Mesendoderm (in vitro differentiated cells): Measurements from ENCODE around the gene FAM78B.

Source experiments
- DNase-seq: peaks from one replicate; pipeline ENCODE4 v3.0.0; 2013
- H2AK5ac ChIP-seq: 2 replicates; pipeline ENCODE4 v1.6.1; 2013; ENCODE audit warnings: low read length, inconsistent platforms
- H2BK120ac ChIP-seq: 2 replicates; pipeline ENCODE4 v1.6.1; 2013; ENCODE audit warnings: low read depth, mild to moderate bottlenecking, low read length, moderate library complexity, mixed read lengths
- H2BK15ac ChIP-seq: replicated peaks from 2 replicates; pipeline ENCODE4 v1.6.1; 2013; ENCODE audit warnings: low read depth, mild to moderate bottlenecking, moderate library complexity
- H2BK5ac ChIP-seq: 2 replicates; pipeline ENCODE4 v1.6.1; 2013; ENCODE audit warnings: low read length, inconsistent platforms
- H3K18ac ChIP-seq: 2 replicates; pipeline ENCODE4 v1.6.1; 2013; ENCODE audit warnings: mild to moderate bottlenecking, low read length, mixed read lengths
- H3K23ac ChIP-seq: one replicate; pipeline ENCODE4 v1.6.1; 2013; ENCODE audit warnings: low read length
- H3K27ac ChIP-seq: 2 replicates; pipeline ENCODE4 v1.5.1; 2013; ENCODE audit warnings: low read depth, mild to moderate bottlenecking, inconsistent platforms, low read length, moderate library complexity
- H3K27me3 ChIP-seq: 2 replicates; pipeline ENCODE4 v1.6.1; 2013; ENCODE audit warnings: low read length, control low read depth, mild to moderate bottlenecking, inconsistent platforms; ENCODE audit not compliant: insufficient read depth, poor library complexity
- H3K36me3 ChIP-seq: 2 replicates; pipeline ENCODE4 v1.6.1; 2013; ENCODE audit warnings: low read length, inconsistent platforms; ENCODE audit not compliant: control insufficient read depth, insufficient read depth
- H3K4ac ChIP-seq: one replicate; pipeline ENCODE4 v1.6.1; 2013; ENCODE audit warnings: low read depth, mild to moderate bottlenecking, low read length, moderate library complexity
- H3K4me1 ChIP-seq: 2 replicates; pipeline ENCODE4 v1.6.1; 2013; ENCODE audit warnings: low read depth, low read length, inconsistent platforms; ENCODE audit not compliant: control insufficient read depth
- H3K4me2 ChIP-seq: 2 replicates; pipeline ENCODE4 v1.6.1; 2013; ENCODE audit warnings: low read length
- H3K4me3 ChIP-seq: 2 replicates; pipeline ENCODE4 v1.5.1; 2013; ENCODE audit warnings: mild to moderate bottlenecking, low read length
- H3K56ac ChIP-seq: one replicate; pipeline ENCODE4 v1.6.1; 2013; ENCODE audit warnings: low read length
- H3K79me1 ChIP-seq: 2 replicates; pipeline ENCODE4 v1.6.1; 2013; ENCODE audit warnings: low read length, inconsistent platforms
- H3K79me2 ChIP-seq: 2 replicates; pipeline ENCODE4 v1.6.1; 2013; ENCODE audit warnings: mild to moderate bottlenecking, low read length; ENCODE audit not compliant: control insufficient read depth, insufficient read depth
- H3K9ac ChIP-seq: 2 replicates; pipeline ENCODE4 v1.6.1; 2013; ENCODE audit warnings: low read length, inconsistent platforms
- H4K5ac ChIP-seq: one replicate; pipeline ENCODE4 v1.6.1; 2013; ENCODE audit warnings: low read length
- H4K8ac ChIP-seq: one replicate; pipeline ENCODE4 v1.6.1; 2013; ENCODE audit warnings: low read depth, mild to moderate bottlenecking, control low read depth, low read length, moderate library complexity
- WGBS: extraction: QIAGEN DNeasy Blood & Tissue Kit; methylation state at CpG from one replicate; pipeline ENCODE4 v1.1.7; 2013; ENCODE audit warnings: low lambda C conversion rate, missing lambda C conversion rate; ENCODE audit not compliant: insufficient coverage; ENCODE audit errors: extremely low coverage; 5-methylcytosine and 5-hydroxymethylcytosine counted together

The FAM78B gene

DNA sequence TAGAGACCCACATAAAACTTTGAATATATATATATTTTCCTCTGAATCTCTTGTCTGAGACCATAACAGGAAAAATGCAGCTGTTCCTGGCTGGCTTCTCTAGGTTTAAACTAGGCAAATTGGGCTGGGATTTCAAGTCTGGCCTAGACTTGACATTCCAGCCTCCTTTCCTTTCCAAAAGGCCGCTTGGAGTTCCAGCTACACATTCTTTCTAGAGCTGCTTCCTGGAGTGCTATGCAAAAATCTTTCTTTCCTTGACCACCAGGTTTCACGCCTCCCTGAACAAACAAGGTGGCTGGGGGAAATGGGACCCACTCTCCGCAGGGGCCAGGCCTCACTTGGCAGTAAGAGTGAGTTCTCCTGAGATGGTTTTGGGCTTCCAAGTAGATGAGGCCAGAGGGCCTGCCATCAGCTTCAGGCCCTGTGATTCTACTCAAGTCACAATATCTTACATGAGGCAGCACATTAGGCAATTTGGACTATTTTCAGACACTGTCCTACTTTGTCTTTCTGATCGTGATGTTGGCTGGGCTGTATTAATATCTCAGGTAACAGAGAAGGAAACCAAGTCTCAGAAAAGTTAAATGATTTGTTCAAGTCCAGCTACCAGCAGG is 102.4 kb downstream of the FAM78B start:
- H3K9ac ChIP-seq, result no peak overlapping the region
- H2BK15ac ChIP-seq, result no peak overlapping the region
- H3K4me2 ChIP-seq, result no peak overlapping the region
- H3K4ac ChIP-seq, result no peak overlapping the region
- H3K79me1 ChIP-seq, result no peaks in the 10 kb centered on the region
- peak; percentile 37 for DNase-seq
- H3K27ac ChIP-seq, result no peak overlapping the region
- no peaks in the 10 kb centered on the region for H3K36me3 ChIP-seq
- H3K4me1 ChIP-seq, result no peaks in the 10 kb centered on the region
- no peak overlapping the region for H2BK120ac ChIP-seq
- WGBS, result no CpG with 5 or more reads among the region's 4 CpGs
- no peak overlapping the region for H2AK5ac ChIP-seq
- no peak overlapping the region for H4K5ac ChIP-seq
- no peak overlapping the region for H3K23ac ChIP-seq
- no peaks in the 10 kb centered on the region for H3K27me3 ChIP-seq
- H3K18ac ChIP-seq, result no peak overlapping the region
- H4K8ac ChIP-seq, result no peak overlapping the region
- H2BK5ac ChIP-seq, result no peak overlapping the region
- H3K4me3 ChIP-seq, result no peak overlapping the region
- no peaks in the 10 kb centered on the region for H3K79me2 ChIP-seq
- no peak overlapping the region for H3K56ac ChIP-seq

DNA sequence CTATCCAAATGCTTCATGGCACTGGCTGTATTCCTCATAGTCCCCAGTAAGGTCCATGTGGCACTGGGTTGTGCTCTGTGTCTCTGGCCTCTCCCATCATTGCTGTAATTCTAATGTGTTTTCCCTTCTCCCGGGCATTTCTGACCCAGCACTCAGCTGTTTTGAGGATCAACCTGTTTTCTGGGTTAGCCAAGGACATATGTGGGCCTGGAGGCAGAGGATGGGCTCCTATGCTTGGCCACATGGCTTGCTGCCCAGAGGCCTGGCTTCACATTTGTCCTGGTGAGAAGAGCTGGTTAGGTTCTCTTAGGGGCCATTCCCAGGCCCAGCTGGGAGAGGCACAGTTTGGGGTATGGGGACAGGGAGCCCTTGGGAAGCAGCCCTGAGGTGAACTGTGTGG is 103.1 kb downstream of the FAM78B start:
- no peak overlapping the region for H3K56ac ChIP-seq
- no peak overlapping the region for H3K9ac ChIP-seq
- H4K8ac ChIP-seq, result no peak overlapping the region
- no peak overlapping the region for H3K4me3 ChIP-seq
- no peak overlapping the region for H2BK15ac ChIP-seq
- no CpG with 5 or more reads among the region's 1 CpG for WGBS
- no peaks in the 10 kb centered on the region for H3K4me1 ChIP-seq
- no peak overlapping the region for H2BK120ac ChIP-seq
- no peak overlapping the region for H2BK5ac ChIP-seq
- H3K79me1 ChIP-seq, result no peaks in the 10 kb centered on the region
- no peaks in the 10 kb centered on the region for H3K27me3 ChIP-seq
- no peak overlapping the region for H3K4ac ChIP-seq
- H3K18ac ChIP-seq, result no peak overlapping the region
- H3K36me3 ChIP-seq, result no peaks in the 10 kb centered on the region
- H4K5ac ChIP-seq, result no peak overlapping the region
- no peak overlapping the region for H2AK5ac ChIP-seq
- H3K4me2 ChIP-seq, result no peak overlapping the region
- no peak overlapping the region for H3K27ac ChIP-seq
- DNase-seq, result no peak
- no peak overlapping the region for H3K23ac ChIP-seq
- no peaks in the 10 kb centered on the region for H3K79me2 ChIP-seq

DNA sequence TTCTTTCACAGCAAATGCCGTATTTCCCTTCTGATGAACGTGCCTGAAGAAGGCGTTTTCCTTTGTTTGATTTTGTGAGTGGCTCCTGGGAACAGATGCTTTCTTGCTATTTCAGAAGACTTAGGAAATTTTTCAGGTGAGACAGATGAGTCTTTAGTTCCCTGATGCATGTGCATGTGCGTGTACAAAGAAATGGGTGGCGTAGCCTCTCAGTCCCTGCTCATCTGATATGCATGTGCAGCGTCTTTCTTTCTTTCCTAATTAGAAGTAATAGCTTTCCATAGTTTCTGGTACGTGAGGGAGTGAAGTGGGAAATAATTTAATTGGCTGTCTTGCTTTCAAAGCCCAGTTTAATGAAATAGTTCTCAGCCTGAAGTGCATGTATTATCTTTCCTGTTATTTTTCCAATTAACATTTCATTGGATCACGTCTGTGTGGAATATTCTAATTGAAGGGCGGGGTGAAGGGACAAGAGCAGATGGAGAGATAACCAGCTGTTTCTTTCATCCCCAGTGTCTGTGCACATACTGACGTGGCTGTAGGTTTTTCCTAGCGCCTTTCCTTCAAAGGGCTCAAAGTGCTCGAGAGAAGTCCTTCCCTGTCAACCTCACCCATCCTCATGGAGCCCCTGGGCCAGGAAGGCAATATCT is 104.3 kb downstream of the FAM78B start:
- H3K4me1 ChIP-seq, result no peaks in the 10 kb centered on the region
- no CpG with 5 or more reads among the region's 12 CpGs for WGBS
- no peak overlapping the region for H2BK120ac ChIP-seq
- H2BK5ac ChIP-seq, result no peak overlapping the region
- no peak overlapping the region for H3K27ac ChIP-seq
- no peak overlapping the region for H3K18ac ChIP-seq
- no peak overlapping the region for H3K23ac ChIP-seq
- H3K4ac ChIP-seq, result no peak overlapping the region
- H3K56ac ChIP-seq, result no peak overlapping the region
- H4K8ac ChIP-seq, result no peak overlapping the region
- no peak overlapping the region for H3K4me3 ChIP-seq
- H3K27me3 ChIP-seq, result no peaks in the 10 kb centered on the region
- H3K36me3 ChIP-seq, result no peaks in the 10 kb centered on the region
- no peak overlapping the region for H2BK15ac ChIP-seq
- H3K9ac ChIP-seq, result no peak overlapping the region
- no peak for DNase-seq
- no peaks in the 10 kb centered on the region for H3K79me1 ChIP-seq
- H3K4me2 ChIP-seq, result no peak overlapping the region
- no peak overlapping the region for H4K5ac ChIP-seq
- no peaks in the 10 kb centered on the region for H3K79me2 ChIP-seq
- H2AK5ac ChIP-seq, result no peak overlapping the region

DNA sequence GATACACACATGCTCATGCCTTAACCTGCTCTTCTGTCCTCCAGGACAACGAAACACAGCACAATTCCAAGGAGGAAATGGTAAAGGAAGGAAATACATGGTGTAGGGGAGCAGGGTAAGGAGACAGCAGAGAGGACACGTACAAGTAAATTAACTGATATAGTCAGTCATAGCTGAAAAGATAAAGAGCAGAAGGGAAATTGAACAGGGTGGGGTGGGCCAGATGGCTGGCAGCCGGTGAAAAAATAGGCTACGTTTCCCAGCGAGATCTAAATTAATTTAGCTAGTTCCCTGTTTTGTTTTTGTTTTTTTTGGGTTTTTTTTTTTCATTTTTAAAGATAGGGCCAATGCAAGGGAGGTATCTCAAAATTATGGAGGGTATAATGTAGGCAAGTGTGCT is 109.2 kb downstream of the FAM78B start:
- no peak overlapping the region for H3K56ac ChIP-seq
- H4K5ac ChIP-seq, result no peak overlapping the region
- H2AK5ac ChIP-seq, result no peak overlapping the region
- H3K23ac ChIP-seq, result no peak overlapping the region
- H2BK120ac ChIP-seq, result no peak overlapping the region
- H3K4me1 ChIP-seq, result no peaks in the 10 kb centered on the region
- H3K36me3 ChIP-seq, result no peaks in the 10 kb centered on the region
- H3K27me3 ChIP-seq, result no peaks in the 10 kb centered on the region
- no peak for DNase-seq
- no peak overlapping the region for H3K9ac ChIP-seq
- no CpG with 5 or more reads among the region's 5 CpGs for WGBS
- H4K8ac ChIP-seq, result no peak overlapping the region
- H3K4me3 ChIP-seq, result no peak overlapping the region
- H3K27ac ChIP-seq, result no peak overlapping the region
- no peaks in the 10 kb centered on the region for H3K79me2 ChIP-seq
- H2BK15ac ChIP-seq, result no peak overlapping the region
- no peak overlapping the region for H2BK5ac ChIP-seq
- no peak overlapping the region for H3K18ac ChIP-seq
- no peak overlapping the region for H3K4ac ChIP-seq
- H3K4me2 ChIP-seq, result no peak overlapping the region
- no peaks in the 10 kb centered on the region for H3K79me1 ChIP-seq

DNA sequence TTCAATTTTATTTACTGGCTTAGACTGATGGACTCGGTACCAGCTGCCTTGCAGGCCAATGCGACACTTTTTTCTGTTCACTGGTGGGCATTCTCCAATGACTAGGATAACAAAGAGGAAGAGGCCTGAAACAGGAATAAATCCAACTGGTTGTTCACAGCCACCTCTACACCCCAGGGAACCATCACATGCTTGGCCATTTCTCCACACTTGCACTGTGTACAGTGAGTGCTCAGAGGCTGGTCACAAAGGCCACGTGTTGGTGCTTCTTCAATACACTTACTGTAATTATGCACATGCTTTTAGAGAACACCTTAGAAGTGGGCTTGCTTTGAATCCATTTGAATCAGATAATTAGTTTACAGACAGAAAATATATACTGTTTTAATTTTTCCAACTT is 113.4 kb downstream of the FAM78B start:
- no peak overlapping the region for H3K56ac ChIP-seq
- H3K23ac ChIP-seq, result no peak overlapping the region
- H2BK15ac ChIP-seq, result no peak overlapping the region
- no peaks in the 10 kb centered on the region for H3K79me2 ChIP-seq
- H3K4me1 ChIP-seq, result no peaks in the 10 kb centered on the region
- H3K4ac ChIP-seq, result no peak overlapping the region
- no peak overlapping the region for H4K5ac ChIP-seq
- H3K79me1 ChIP-seq, result no peaks in the 10 kb centered on the region
- no CpG with 5 or more reads among the region's 3 CpGs for WGBS
- DNase-seq, result no peak
- H3K9ac ChIP-seq, result no peak overlapping the region
- no peak overlapping the region for H3K4me2 ChIP-seq
- no peak overlapping the region for H4K8ac ChIP-seq
- no peak overlapping the region for H2AK5ac ChIP-seq
- no peak overlapping the region for H2BK5ac ChIP-seq
- H3K36me3 ChIP-seq, result no peaks in the 10 kb centered on the region
- no peak overlapping the region for H3K18ac ChIP-seq
- no peaks in the 10 kb centered on the region for H3K27me3 ChIP-seq
- H2BK120ac ChIP-seq, result no peak overlapping the region
- H3K27ac ChIP-seq, result no peak overlapping the region
- H3K4me3 ChIP-seq, result no peak overlapping the region
